Vagina (tissue), 2 donors: ENCODE measurements around the gene DES. TPM values are rescaled to one million over a fixed set of nuclear protein-coding genes. Genes with fewer than 3 reads are reported as not detected.
A peak's percentile ranks its signal among the peaks of the same experiment; 100 is the strongest.

Source experiments
- DNase-seq, 2 donors: peaks; one replicate each; pipeline ENCODE4 v3.0.0-alpha.2; 2017; ENCODE audit errors: extremely low spot score in 2 of 2
- H3K27ac ChIP-seq: fragments of 200-600 bp; sonication (generic); one replicate; pipeline ENCODE4 v1.5.1; 2019
- H3K27me3 ChIP-seq: fragments of 200-600 bp; sonication (generic); one replicate; pipeline ENCODE4 v1.5.1; 2019
- H3K36me3 ChIP-seq, 2 donors: fragments of 200-600 bp; sonication (generic); one replicate each; pipeline ENCODE4 v1.5.1; 2017 to 2019
- H3K4me1 ChIP-seq: fragments of 200-600 bp; sonication (generic); one replicate; pipeline ENCODE4 v1.5.1; 2019
- H3K4me3 ChIP-seq, 2 donors: fragments of 200-600 bp; sonication (generic); 1 replicate in 1 of 2; 2 replicates in 1 of 2; pipeline ENCODE4 v1.5.1; 2016 to 2019
- H3K9me3 ChIP-seq: fragments of 200-600 bp; sonication (generic); one replicate; pipeline ENCODE4 v1.5.1; 2019
- CTCF ChIP-seq, 3 experiments: fragments of 450-650 bp in 2 of 3; fragments of 200-600 bp in 1 of 3; sonication (generic) in 1 of 3; IDR thresholded peaks; one replicate each; pipeline ENCODE4 v1.5.1; 2017 to 2019; ENCODE audit warnings: antibody characterized with exemption in 3 of 3, mild to moderate bottlenecking in 2 of 3, moderate library complexity in 2 of 3
- POLR2A ChIP-seq, 2 donors: fragments of 450-650 bp; IDR thresholded peaks; one replicate each; pipeline ENCODE4 v1.6.1; 2017; ENCODE audit warnings: antibody characterized with exemption in 2 of 2, mild to moderate bottlenecking in 2 of 2, moderate library complexity in 2 of 2
- POLR2AphosphoS5 ChIP-seq, 2 donors: sonication (generic); formaldehyde crosslinking; IDR thresholded peaks; one replicate each; pipeline ENCODE4 v1.9.0; 2017; ENCODE audit warnings: antibody characterized with exemption in 2 of 2, mild to moderate bottlenecking in 2 of 2, low read depth in 1 of 2; ENCODE audit not compliant: insufficient read depth in 1 of 2
- intact Hi-C: fragments of 100-400 bp; cut with DNase I; formaldehyde crosslinking; loops from one replicate; pipeline ENCODE4 v1.15.1; 2023
- total RNA-seq: library from RNA; depleted of rRNA; stranded (reverse); fragments of >200 nt; gene quantifications from one replicate; pipeline ENCODE4 v1.2.3, GENCODE V29; 2016

The DES gene
- total RNA-seq, 1 donor from 2014 or later, result 883 TPM

GRCh38 chr2:219462349-219462748, 44.2 kb downstream of the DES start:
- H3K36me3 ChIP-seq, result peaks cover 0 to 4% of the 10 kb centered on the region in 2 donors
- H3K27me3 ChIP-seq, result no peaks in the 10 kb centered on the region
- peak overlapping the region; percentile 78 for H3K27ac ChIP-seq
- TF ChIP-seq POLR2A (IDR thresholded peaks at IDR 0.05) (no peak), POLR2AphosphoS5 (IDR thresholded peaks at IDR 0.05; ENCODE audit: insufficient read depth in 1 of 2, low read depth in 1 of 2) (no peak)
- H3K4me3 ChIP-seq, result no peak overlapping the region
- H3K9me3 ChIP-seq, result no peaks in the 10 kb centered on the region
- intact Hi-C loops, result no loop called here
- no peak for DNase-seq
- H3K4me1 ChIP-seq, result peaks cover 59% of the 10 kb centered on the region

GRCh38 chr2:219464286-219465032, 46.3 kb downstream of the DES start:
- Histone ChIP-seq H3K4me1 (peaks cover 53% of the 10 kb centered on the region), H3K36me3 (peaks cover 0 to 4% of the 10 kb centered on the region in 2 donors)

DNA sequence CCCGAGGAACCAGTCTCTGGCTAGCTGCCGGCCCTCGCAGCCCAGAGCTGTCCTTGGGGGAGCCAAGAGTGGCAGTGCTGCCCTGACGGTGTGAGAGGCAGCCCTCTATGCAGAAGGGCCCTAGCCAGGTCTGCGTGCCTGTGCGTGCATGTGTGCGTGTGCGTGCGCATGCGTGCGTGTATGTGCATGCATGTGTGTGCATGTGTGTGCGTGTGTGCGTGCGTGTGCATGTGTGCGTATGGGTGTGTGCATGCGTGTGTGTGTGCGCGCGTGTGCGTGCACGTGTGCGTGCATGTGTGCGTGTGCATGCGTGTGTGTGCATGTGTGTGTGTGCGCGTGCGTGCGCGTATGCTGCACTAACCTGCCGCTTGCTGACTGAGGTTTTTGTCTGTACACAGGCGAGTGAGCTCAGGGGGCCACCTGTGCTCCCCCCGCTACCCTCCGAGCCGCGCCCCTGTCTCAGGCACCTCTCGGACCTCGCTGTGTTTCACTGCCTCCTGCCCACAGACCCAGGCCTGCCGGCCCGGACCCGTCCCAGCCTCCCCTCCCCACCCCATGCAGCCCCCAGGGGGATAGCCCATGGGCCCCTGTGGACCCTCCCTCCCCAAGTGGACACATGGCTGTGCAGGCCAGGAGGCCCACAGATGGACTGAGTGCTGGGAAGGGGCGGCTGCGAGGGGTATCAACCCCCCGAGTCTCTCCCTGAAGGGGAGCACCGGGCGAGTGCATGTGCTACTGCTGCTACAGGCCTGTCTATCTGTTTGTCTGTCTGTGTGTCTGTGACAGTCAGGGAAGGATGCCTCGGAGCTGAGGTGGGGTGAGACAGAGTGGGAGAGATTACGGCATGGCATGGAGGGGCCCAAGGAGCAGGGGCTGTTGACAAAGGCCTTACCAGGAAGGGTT, 47.7 kb downstream of the DES start:
- no peak overlapping the region for H3K4me3 ChIP-seq
- peaks cover 0 to 4% of the 10 kb centered on the region in 2 donors for H3K36me3 ChIP-seq
- TF ChIP-seq POLR2AphosphoS5 (IDR thresholded peaks at IDR 0.05; ENCODE audit: insufficient read depth in 1 of 2, low read depth in 1 of 2) (no peak), POLR2A (IDR thresholded peaks at IDR 0.05) (no peak), CTCF (IDR thresholded peaks at IDR 0.05) (no peak)
- no peak for DNase-seq
- intact Hi-C loops, result no loop called here
- H3K27ac ChIP-seq, result peak overlapping the region; percentile 25
- H3K9me3 ChIP-seq, result no peaks in the 10 kb centered on the region
- peaks cover 39% of the 10 kb centered on the region for H3K4me1 ChIP-seq
- no peaks in the 10 kb centered on the region for H3K27me3 ChIP-seq

More at GRCh38 chr2:219464286-219465032, 46.3 kb downstream of the DES start:
- TF ChIP-seq CTCF (IDR thresholded peaks at IDR 0.05), result no peak
- no peak for TF ChIP-seq POLR2A (IDR thresholded peaks at IDR 0.05)
- no peak for TF ChIP-seq POLR2AphosphoS5 (IDR thresholded peaks at IDR 0.05; ENCODE audit: insufficient read depth in 1 of 2, low read depth in 1 of 2)
- no peak for DNase-seq
- intact Hi-C loops, result no loop called here
- Histone ChIP-seq H3K9me3 (no peaks in the 10 kb centered on the region), H3K27me3 (no peaks in the 10 kb centered on the region), H3K27ac (peak overlapping the region; percentile 33), H3K4me3 (no peak overlapping the region)

GRCh38 chr2:219466816-219467735, 48.9 kb downstream of the DES start:
- Histone ChIP-seq H3K27me3 (no peaks in the 10 kb centered on the region), H3K4me3 (no peak overlapping the region), H3K36me3 (peaks cover 0 to 4% of the 10 kb centered on the region in 2 donors), H3K4me1 (peaks cover 28% of the 10 kb centered on the region), H3K27ac (peak overlapping the region; percentile 25), H3K9me3 (no peaks in the 10 kb centered on the region)
- DNase-seq, result no peak
- intact Hi-C loops, result no loop called here
- no peak for TF ChIP-seq CTCF (IDR thresholded peaks at IDR 0.05)
- TF ChIP-seq POLR2AphosphoS5 (IDR thresholded peaks at IDR 0.05; ENCODE audit: insufficient read depth in 1 of 2, low read depth in 1 of 2), result peak in 1 of 2 donors; percentile 10

GRCh38 chr2:219467736-219468075, 49.5 kb downstream of the DES start:
- Histone ChIP-seq H3K4me3 (no peak overlapping the region), H3K4me1 (peaks cover 28% of the 10 kb centered on the region), H3K27ac (no peak overlapping the region), H3K27me3 (no peaks in the 10 kb centered on the region), H3K36me3 (peaks cover 0 to 4% of the 10 kb centered on the region in 2 donors), H3K9me3 (no peaks in the 10 kb centered on the region)
- no peak for DNase-seq
- no peak for TF ChIP-seq POLR2AphosphoS5 (IDR thresholded peaks at IDR 0.05; ENCODE audit: insufficient read depth in 1 of 2, low read depth in 1 of 2)
- TF ChIP-seq CTCF (IDR thresholded peaks at IDR 0.05), result no peak
- no peak for TF ChIP-seq POLR2A (IDR thresholded peaks at IDR 0.05)
- intact Hi-C loops, result no loop called here
